HCT116 (cell line): ENCODE measurements around the gene ERBB4. TPM values are rescaled to one million over a fixed set of nuclear protein-coding genes. Genes with fewer than 3 reads are reported as not detected.

Source experiments
- ATAC-seq: fragments of 200-7000 bp; cut with Tn5 transposase; 2 replicates; pipeline ENCODE4 v1.9.1; 2020; ENCODE audit warnings: mild to moderate bottlenecking, moderate library complexity
- BruUV-seq: library from RNA; stranded (reverse); fragments of 400-500 nt; replicated peaks from 2 replicates; lab custom pipeline; 2021; lab: Mats Ljungman, UMichigan
- CTCF ChIA-PET: fragments of 300-600 bp; sonication (Branson Sonifier 250); formaldehyde crosslinking; loops from one replicate; lab custom pipeline; 2021; ENCODE audit warnings: antibody characterized with exemption; lab: Charles Lee
- POLR2A ChIA-PET: fragments of 300-600, 350-600 bp; sonication (Branson Sonifier 250); formaldehyde crosslinking; loops from one replicate; lab custom pipeline; 2021; ENCODE audit warnings: antibody characterized with exemption; lab: Charles Lee
- RAD21 ChIA-PET, 2 experiments: fragments of 300-600 bp; sonication (Branson Sonifier 250); formaldehyde crosslinking; loops; one replicate each; lab custom pipeline; 2023; ENCODE audit warnings: low total read pairs in 2 of 2; ENCODE audit not compliant: uncharacterized antibody in 2 of 2, unreplicated experiment in 2 of 2, low non-redundant PET in 1 of 2; lab: Charles Lee
- DNase-seq: peaks from one replicate; pipeline ENCODE4 v3.0.0-alpha.2; 2010; ENCODE audit warnings: low read depth, low spot score
- H2AFZ ChIP-seq: fragments of 200-600 bp; shearing (Covaris generic), sonication (generic); 2 replicates; pipeline ENCODE4 v1.6.1; 2017; ENCODE audit warnings: low read depth, mixed run types, mixed read lengths, antibody characterized with exemption, low read length; ENCODE audit not compliant: poor library complexity, severe bottlenecking
- H3K27ac ChIP-seq: 2 replicates; pipeline ENCODE4 v1.5.1; 2012; ENCODE audit warnings: low read depth, low read length
- H3K27me3 ChIP-seq: fragments of 200-600 bp; sonication (generic); 2 replicates; pipeline ENCODE4 v1.6.1; 2016; ENCODE audit warnings: mixed run types, low read length, mixed read lengths; ENCODE audit not compliant: insufficient read depth
- H3K36me3 ChIP-seq, 2 experiments: fragments of 200-500 bp in 1 of 2; fragments of 200-600 bp in 1 of 2; sonication (Bioruptor generic) in 1 of 2; sonication (generic) in 1 of 2; 2 replicates each; pipeline versions ENCODE4 v1.5.1 to v1.6.1; 2014 to 2016; ENCODE audit warnings: low read length in 2 of 2, inconsistent platforms in 1 of 2, mixed read lengths in 1 of 2, mixed run types in 1 of 2; ENCODE audit not compliant: insufficient read depth in 2 of 2, control insufficient read depth in 1 of 2
- H3K4me1 ChIP-seq, 2 experiments: fragments of 200-600 bp in 1 of 2; sonication (generic) in 1 of 2; 2 replicates each; pipeline versions ENCODE4 v1.5.1 to v1.6.1; 2012 to 2017; ENCODE audit warnings: low read length in 2 of 2, inconsistent platforms in 1 of 2, mild to moderate bottlenecking in 1 of 2, mixed read lengths in 1 of 2, mixed run types in 1 of 2, moderate library complexity in 1 of 2; ENCODE audit not compliant: insufficient read depth in 2 of 2, control insufficient read depth in 1 of 2
- H3K4me2 ChIP-seq: fragments of 200-600 bp; sonication (generic); 2 replicates; pipeline ENCODE4 v1.6.1; 2017; ENCODE audit warnings: mixed run types, low read length, mixed read lengths
- H3K4me3 ChIP-seq, 2 experiments: fragments of 200-600 bp in 1 of 2; sonication (generic) in 1 of 2; replicated peaks in 1 of 2; 2 replicates each; pipeline ENCODE4 v1.5.1; 2011 to 2016; ENCODE audit warnings: low read length in 2 of 2, control low read depth in 1 of 2, low read depth in 1 of 2, mild to moderate bottlenecking in 1 of 2, mixed read lengths in 1 of 2, mixed run types in 1 of 2
- H3K79me2 ChIP-seq: fragments of 200-600 bp; sonication (generic); 2 replicates; pipeline ENCODE4 v1.6.1; 2017; ENCODE audit warnings: mild to moderate bottlenecking, mixed run types, low read length, moderate library complexity, mixed read lengths; ENCODE audit not compliant: insufficient read depth
- H3K9ac ChIP-seq: fragments of 200-600 bp; sonication (generic); 2 replicates; pipeline ENCODE4 v1.6.1; 2016; ENCODE audit warnings: low read length, mixed read lengths
- H3K9me2 ChIP-seq: fragments of 200-600 bp; sonication (generic), shearing (Covaris generic); 2 replicates; pipeline ENCODE4 v1.6.1; 2017; ENCODE audit warnings: mixed run types, mild to moderate bottlenecking, moderate library complexity; ENCODE audit not compliant: insufficient read depth
- H3K9me3 ChIP-seq, 2 experiments: fragments of 200-500 bp in 1 of 2; fragments of 200-600 bp in 1 of 2; sonication (Bioruptor generic) in 1 of 2; sonication (generic) in 1 of 2; 2 replicates each; pipeline ENCODE4 v1.6.1; 2014 to 2017; ENCODE audit warnings: low read length in 2 of 2, mixed read lengths in 2 of 2, inconsistent platforms in 1 of 2, low read depth in 1 of 2, mild to moderate bottlenecking in 1 of 2, mixed run types in 1 of 2, moderate library complexity in 1 of 2; ENCODE audit not compliant: control insufficient read depth in 1 of 2, insufficient read depth in 1 of 2
- H4K20me1 ChIP-seq: fragments of 200-600 bp; sonication (generic), shearing (Covaris generic); 2 replicates; pipeline ENCODE4 v1.6.1; 2017; ENCODE audit warnings: mixed run types, mild to moderate bottlenecking, moderate library complexity; ENCODE audit not compliant: insufficient read depth
- ATF3 ChIP-seq: IDR thresholded peaks from 2 replicates; pipeline ENCODE4 v1.6.1; 2012
- EGR1 ChIP-seq: IDR thresholded peaks from 2 replicates; pipeline ENCODE4 v1.6.1; 2012; ENCODE audit warnings: low read depth
- ELF1 ChIP-seq: IDR thresholded peaks from 2 replicates; pipeline ENCODE4 v1.6.1; 2012; ENCODE audit warnings: low read depth, borderline replicate concordance
- EZH2phosphoT487 ChIP-seq: fragments of 200-600 bp; IDR thresholded peaks from 2 replicates; pipeline ENCODE4 v1.6.1; 2018; ENCODE audit warnings: antibody characterized with exemption, borderline replicate concordance
- FOSL1 ChIP-seq: IDR thresholded peaks from 2 replicates; pipeline ENCODE4 v1.6.1; 2012; ENCODE audit warnings: low read depth
- MAX ChIP-seq: IDR thresholded peaks from 2 replicates; pipeline ENCODE4 v1.6.1; 2012
- POLR2A ChIP-seq: IDR thresholded peaks from 2 replicates; pipeline ENCODE4 v1.7.0; 2011; ENCODE audit warnings: borderline replicate concordance; ENCODE audit not compliant: insufficient read depth, insufficient read length; ENCODE audit errors: extremely low read depth
- POLR2AphosphoS5 ChIP-seq: IDR thresholded peaks from 2 replicates; pipeline ENCODE4 v1.6.1; 2011; ENCODE audit warnings: mild to moderate bottlenecking, low read depth, low read length, moderate library complexity
- SIN3A ChIP-seq: IDR thresholded peaks from 2 replicates; pipeline ENCODE4 v1.6.1; 2012; ENCODE audit warnings: low read depth
- SP1 ChIP-seq: IDR thresholded peaks from 2 replicates; pipeline ENCODE4 v1.6.1; 2012; ENCODE audit warnings: low read depth
- TCF7L2 ChIP-seq: IDR thresholded peaks from 2 replicates; pipeline ENCODE4 v1.7.0; 2011; ENCODE audit warnings: borderline replicate concordance, inconsistent platforms; ENCODE audit not compliant: insufficient read depth, insufficient read length; ENCODE audit errors: extremely low read depth
- ZBTB33 ChIP-seq: IDR thresholded peaks from 2 replicates; pipeline ENCODE4 v1.6.1; 2011; ENCODE audit warnings: mild to moderate bottlenecking, low read length, moderate library complexity; ENCODE audit not compliant: insufficient replicate concordance; ENCODE audit errors: extremely low read depth
- ZFX ChIP-seq: fragments of 450-650 bp; IDR thresholded peaks from 2 replicates; pipeline ENCODE4 v1.6.1; 2017
- ZNF274 ChIP-seq: fragments of 200-500 bp; sonication (Bioruptor generic); IDR thresholded peaks from 2 replicates; pipeline ENCODE4 v1.6.1; 2014; ENCODE audit warnings: mild to moderate bottlenecking, low read depth, low read length, inconsistent platforms
- intact Hi-C: fragments of 100-400 bp; cut with micrococcal nuclease; formaldehyde crosslinking; loops from 2 replicates; pipeline ENCODE4 v1.10.0; 2022
- total RNA-seq: library from RNA; stranded (reverse); gene quantifications from one replicate; pipeline ENCODE4 v1.2.1, GENCODE V29; 2021; ENCODE audit not compliant: unreplicated experiment

ERBB4 gene
- total RNA-seq, 1 experiment from 2014 or later: 0.10 TPM

DNA sequence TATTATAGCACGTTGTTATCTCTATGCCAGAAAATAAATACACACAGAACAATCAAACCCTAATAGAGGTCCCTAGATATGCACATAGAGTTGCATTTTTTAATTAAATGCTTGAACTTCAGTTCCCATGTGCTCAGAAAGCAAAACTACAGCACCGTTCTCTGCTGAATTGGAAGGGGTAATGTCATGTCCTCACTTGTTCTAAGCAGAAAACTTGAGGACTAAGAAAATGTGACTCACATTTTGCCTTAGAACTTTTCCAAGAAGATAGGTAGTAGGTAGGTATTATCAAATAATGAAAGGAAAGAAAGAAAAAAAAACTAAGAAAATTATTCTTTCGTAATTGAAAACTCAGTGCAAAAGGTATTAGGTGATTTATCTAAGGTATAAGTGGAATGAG lies 607.3 kb downstream of the ERBB4 start:
- Histone ChIP-seq H3K27me3 (no peaks in the 10 kb centered on the region), H3K9me2 (no peaks in the 10 kb centered on the region), H4K20me1 (no peaks in the 10 kb centered on the region), H3K4me3 (no peak overlapping the region), H3K4me2 (no peak overlapping the region), H2AFZ (no peak overlapping the region), H3K4me1 (no peaks in the 10 kb centered on the region), H3K27ac (no peak overlapping the region), H3K9me3 (no peaks in the 10 kb centered on the region), H3K36me3 (no peaks in the 10 kb centered on the region), H3K9ac (no peak overlapping the region), H3K79me2 (no peaks in the 10 kb centered on the region)
- intact Hi-C loops: no loop called here
- CTCF ChIA-PET: no interaction called here
- RAD21 ChIA-PET: no interaction called here
- DNase-seq: no peak
- POLR2A ChIA-PET: no interaction called here
- BruUV-seq: no TSS peak
- ATAC-seq: no peak
- TF ChIP-seq EGR1 (no peak), SIN3A (no peak), ELF1 (no peak), TCF7L2 (no peak), EZH2phosphoT487 (no peak), ZNF274 (no peak), POLR2A (no peak), ZFX (no peak), ATF3 (no peak), FOSL1 (no peak), POLR2AphosphoS5 (no peak), ZBTB33 (no peak), SP1 (no peak), MAX (no peak)
- TF ChIP-seq, all 23 proteins: peak for 0
